Adipocyte (in vitro differentiated cells): Measurements from ENCODE around the gene MYO10.

Experiments
- DNase-seq: peaks from one replicate; pipeline ENCODE4 v3.0.0-alpha.2; 2015; ENCODE audit warnings: low read depth
- H3K27me3 ChIP-seq: replicated peaks from 2 replicates; pipeline ENCODE4 v1.7.0; 2013; ENCODE audit warnings: mild to moderate bottlenecking, low read length, moderate library complexity; ENCODE audit not compliant: control insufficient read depth, insufficient read depth
- H3K36me3 ChIP-seq: 2 replicates; pipeline ENCODE4 v1.7.0; 2013; ENCODE audit warnings: low read length, mild to moderate bottlenecking, moderate library complexity; ENCODE audit not compliant: control insufficient read depth, insufficient read depth, severe bottlenecking
- H3K4me1 ChIP-seq: 2 replicates; pipeline ENCODE4 v1.7.0; 2013; ENCODE audit warnings: mild to moderate bottlenecking, low read length, moderate library complexity; ENCODE audit not compliant: control insufficient read depth, insufficient read depth
- H3K4me3 ChIP-seq: 2 replicates; pipeline ENCODE4 v1.7.0; 2013; ENCODE audit warnings: mild to moderate bottlenecking, low read length, moderate library complexity
- H3K9ac ChIP-seq: 2 replicates; pipeline ENCODE4 v1.7.0; 2013; ENCODE audit warnings: mild to moderate bottlenecking, low read length, moderate library complexity
- H3K9me3 ChIP-seq: 2 replicates; pipeline ENCODE4 v1.7.0; 2013; ENCODE audit warnings: mild to moderate bottlenecking, low read length, moderate library complexity; ENCODE audit not compliant: control insufficient read depth

Gene MYO10

GRCh38 chr5:16867577-16867953 lies 68.5 kb downstream of the MYO10 start:
- Histone ChIP-seq H3K4me1 (peaks cover 27% of the 10 kb centered on the region), H3K27me3 (no peaks in the 10 kb centered on the region), H3K9me3 (no peaks in the 10 kb centered on the region), H3K36me3 (no peaks in the 10 kb centered on the region), H3K9ac (no peak overlapping the region), H3K4me3 (no peak overlapping the region)
- no peak for DNase-seq

DNA sequence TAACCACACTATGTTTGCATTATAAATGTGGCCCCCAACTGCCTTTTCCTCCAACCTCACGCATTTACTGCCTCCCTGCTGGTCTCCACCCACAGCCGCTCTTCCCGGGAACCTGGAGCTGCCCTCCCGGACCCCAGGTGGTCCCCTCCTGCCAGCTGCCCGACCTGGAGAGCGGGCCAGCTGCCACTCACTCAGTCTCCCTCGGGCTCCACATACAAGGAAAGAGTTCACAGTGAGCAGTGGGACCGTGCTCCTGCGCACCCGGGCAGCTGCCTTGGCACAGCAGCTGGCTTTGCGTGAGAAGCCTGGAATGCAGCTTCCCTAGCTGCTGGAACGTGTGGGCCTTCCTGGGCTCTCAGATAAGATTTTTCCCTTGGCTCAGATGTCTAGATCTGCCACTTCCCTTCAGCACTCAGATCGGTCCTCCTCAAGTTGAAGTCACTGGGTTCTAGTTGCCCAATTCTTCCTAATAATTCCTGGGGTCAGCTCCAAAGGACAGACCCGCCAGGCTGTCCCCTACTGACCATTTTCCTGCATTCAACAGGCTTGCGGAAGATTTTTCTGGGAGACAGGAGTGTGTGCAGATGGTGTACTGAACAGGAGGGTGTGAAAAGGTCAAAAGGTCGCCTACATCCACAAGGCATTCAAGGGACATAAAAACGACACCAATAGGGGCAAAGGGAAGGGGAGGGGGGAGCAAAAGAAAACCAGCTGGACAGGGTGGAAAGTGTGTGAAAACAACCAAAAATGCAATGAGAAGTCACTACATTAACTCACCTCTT lies 69.1 kb downstream of the MYO10 start:
- no peak for DNase-seq
- Histone ChIP-seq H3K4me3 (no peak overlapping the region), H3K27me3 (no peaks in the 10 kb centered on the region), H3K36me3 (no peaks in the 10 kb centered on the region), H3K4me1 (peaks cover 23% of the 10 kb centered on the region), H3K9me3 (no peaks in the 10 kb centered on the region), H3K9ac (no peak overlapping the region)

- H3K9me3 ChIP-seq: no peaks in the 10 kb centered on the region
- no peak for DNase-seq
- no peaks in the 10 kb centered on the region for H3K36me3 ChIP-seq
- no peaks in the 10 kb centered on the region for H3K27me3 ChIP-seq
- no peak overlapping the region for H3K9ac ChIP-seq
- no peak overlapping the region for H3K4me3 ChIP-seq
- H3K4me1 ChIP-seq: peaks cover 16% of the 10 kb centered on the region
These were observed 69.8 kb downstream of the MYO10 start for GRCh38 chr5:16866273-16866672.

DNA sequence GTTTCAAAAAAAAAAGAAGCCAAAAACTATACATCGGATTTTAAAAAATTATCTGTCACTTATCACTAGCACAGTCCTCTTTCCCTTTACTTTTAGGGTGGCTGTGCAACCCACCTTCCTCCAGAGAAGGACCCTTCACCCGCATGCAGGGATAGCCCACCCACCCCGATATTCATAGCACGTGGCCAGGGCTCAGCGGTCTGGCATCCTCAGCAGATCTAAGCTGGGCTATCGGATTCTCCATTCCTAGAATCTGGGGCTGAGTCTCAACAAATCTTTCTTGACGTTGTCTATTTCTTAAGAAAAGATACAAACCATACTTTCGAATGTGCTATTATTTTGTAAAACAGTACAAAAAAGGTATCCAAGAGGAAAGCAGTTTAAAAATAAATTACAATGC lies 70.9 kb downstream of the MYO10 start:
- Histone ChIP-seq H3K4me3 (no peak overlapping the region), H3K36me3 (no peaks in the 10 kb centered on the region), H3K9me3 (no peaks in the 10 kb centered on the region), H3K9ac (no peak overlapping the region), H3K4me1 (peaks cover 9% of the 10 kb centered on the region), H3K27me3 (no peaks in the 10 kb centered on the region)
- DNase-seq: no peak

DNA sequence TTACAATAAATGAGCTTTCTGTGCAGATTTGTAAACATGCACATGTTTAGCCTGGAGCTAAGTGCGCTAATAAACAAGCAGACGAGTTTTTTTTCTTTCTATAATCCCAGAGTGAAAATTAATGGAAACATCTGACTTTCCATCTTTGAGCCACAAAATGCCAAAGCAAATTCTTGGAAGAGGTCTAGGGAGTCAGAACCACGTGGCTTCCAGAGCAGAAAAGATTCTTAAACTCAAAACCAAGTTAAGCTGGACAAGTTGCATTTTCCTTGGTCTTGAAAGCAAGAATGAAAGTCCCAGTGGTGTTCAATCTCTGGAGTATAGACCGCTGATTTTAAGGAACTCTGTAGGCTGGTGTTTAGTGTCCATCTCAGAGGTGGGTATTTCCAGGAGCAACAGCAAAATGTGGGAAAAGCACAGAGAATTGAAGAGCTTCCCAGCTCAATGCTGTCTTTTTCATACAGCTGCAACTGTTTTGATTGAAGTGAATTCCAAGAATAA lies 71.4 kb downstream of the MYO10 start:
- Histone ChIP-seq H3K4me3 (no peak overlapping the region), H3K4me1 (peaks cover 9% of the 10 kb centered on the region), H3K36me3 (no peaks in the 10 kb centered on the region)

DNA sequence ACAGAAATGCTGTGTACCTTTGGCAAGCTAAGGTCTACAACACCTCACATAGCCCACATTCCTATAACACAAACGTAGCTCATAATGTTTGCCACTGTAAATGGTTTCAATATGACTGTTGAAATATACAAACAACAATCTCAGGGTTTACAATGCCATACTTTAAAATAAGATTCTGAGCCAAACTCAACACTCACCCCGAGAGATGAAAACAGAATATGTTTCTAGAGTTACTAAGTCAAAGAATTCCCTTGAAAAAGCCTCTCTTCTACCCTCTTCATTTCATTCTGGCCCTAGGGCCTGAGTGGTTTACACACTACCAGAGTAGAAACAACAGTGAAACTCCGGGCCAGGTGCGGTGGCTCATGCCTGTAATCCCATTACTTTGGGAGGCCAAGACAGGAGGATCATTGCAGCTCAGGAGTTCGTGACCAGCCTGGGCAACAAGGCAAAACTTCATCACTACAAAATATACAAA lies 72.6 kb downstream of the MYO10 start:
- DNase-seq: peak; percentile 30
- Histone ChIP-seq H3K9me3 (peaks cover 4% of the 10 kb centered on the region), H3K4me3 (no peak overlapping the region), H3K9ac (no peak overlapping the region), H3K36me3 (no peaks in the 10 kb centered on the region), H3K27me3 (no peaks in the 10 kb centered on the region), H3K4me1 (peaks cover 9% of the 10 kb centered on the region)

More for the DNA sequence above, 71.4 kb downstream of the MYO10 start:
- H3K27me3 ChIP-seq: no peaks in the 10 kb centered on the region
- DNase-seq: no peak
- no peaks in the 10 kb centered on the region for H3K9me3 ChIP-seq
- H3K9ac ChIP-seq: no peak overlapping the region

DNA sequence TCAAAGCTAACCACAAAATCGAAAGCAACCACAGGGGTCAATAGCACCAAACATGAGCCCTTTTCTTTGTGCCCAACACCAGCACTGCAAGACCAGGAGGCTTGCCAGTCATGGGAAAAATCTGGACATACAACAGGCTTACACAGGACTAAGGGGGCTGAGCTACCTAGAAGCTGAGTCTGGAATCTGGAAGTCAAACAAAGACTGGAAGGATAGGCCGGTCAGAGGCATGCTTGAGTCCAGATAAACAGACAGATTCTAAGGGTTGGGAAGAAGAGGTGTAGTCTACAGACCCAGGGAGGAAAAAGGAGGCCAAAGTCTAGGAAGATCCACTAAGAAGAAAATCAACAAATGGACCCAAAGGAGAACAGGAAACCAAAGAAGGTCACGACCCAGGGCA lies 73.3 kb downstream of the MYO10 start:
- H3K4me1 ChIP-seq: peaks cover 9% of the 10 kb centered on the region
- H3K36me3 ChIP-seq: no peaks in the 10 kb centered on the region
- peaks cover 4% of the 10 kb centered on the region for H3K9me3 ChIP-seq
- no peak for DNase-seq
- no peak overlapping the region for H3K9ac ChIP-seq
- no peak overlapping the region for H3K4me3 ChIP-seq
- H3K27me3 ChIP-seq: no peaks in the 10 kb centered on the region

DNA sequence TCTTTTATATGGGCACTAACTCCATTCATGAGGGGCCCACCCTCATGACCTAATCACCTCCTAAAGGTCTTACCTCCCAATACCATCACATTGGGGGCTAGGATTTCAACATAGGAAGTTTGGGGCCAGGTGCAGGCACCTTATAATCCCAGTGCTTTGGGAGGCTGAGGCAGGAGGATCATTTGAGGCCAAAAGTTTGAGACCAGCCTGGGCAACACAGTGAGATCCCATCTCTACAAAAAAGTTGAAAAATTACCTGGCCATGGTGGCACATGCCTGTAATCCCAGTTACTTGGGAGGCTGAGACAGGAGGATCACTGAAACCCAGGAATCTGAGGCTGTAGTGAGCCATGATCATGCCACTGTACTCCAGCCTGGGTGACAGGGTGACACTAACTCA lies 76.7 kb downstream of the MYO10 start:
- no peak overlapping the region for H3K9ac ChIP-seq
- H3K4me3 ChIP-seq: no peak overlapping the region
- H3K36me3 ChIP-seq: no peaks in the 10 kb centered on the region
- no peak for DNase-seq
- H3K27me3 ChIP-seq: no peaks in the 10 kb centered on the region
- peaks cover 4% of the 10 kb centered on the region for H3K9me3 ChIP-seq
- H3K4me1 ChIP-seq: peaks cover 15% of the 10 kb centered on the region

GRCh38 chr5:16858151-16858550 lies 77.9 kb downstream of the MYO10 start:
- H3K36me3 ChIP-seq: no peaks in the 10 kb centered on the region
- no peak for DNase-seq
- H3K4me1 ChIP-seq: peaks cover 14% of the 10 kb centered on the region
- no peak overlapping the region for H3K9ac ChIP-seq
- no peak overlapping the region for H3K4me3 ChIP-seq
- H3K27me3 ChIP-seq: no peaks in the 10 kb centered on the region
- peaks cover 4% of the 10 kb centered on the region for H3K9me3 ChIP-seq

GRCh38 chr5:16857635-16858034 lies 78.5 kb downstream of the MYO10 start:
- Histone ChIP-seq H3K4me3 (no peak overlapping the region), H3K4me1 (peaks cover 14% of the 10 kb centered on the region), H3K9ac (no peak overlapping the region), H3K36me3 (no peaks in the 10 kb centered on the region), H3K27me3 (no peaks in the 10 kb centered on the region), H3K9me3 (peaks cover 4% of the 10 kb centered on the region)
- DNase-seq: no peak

DNA sequence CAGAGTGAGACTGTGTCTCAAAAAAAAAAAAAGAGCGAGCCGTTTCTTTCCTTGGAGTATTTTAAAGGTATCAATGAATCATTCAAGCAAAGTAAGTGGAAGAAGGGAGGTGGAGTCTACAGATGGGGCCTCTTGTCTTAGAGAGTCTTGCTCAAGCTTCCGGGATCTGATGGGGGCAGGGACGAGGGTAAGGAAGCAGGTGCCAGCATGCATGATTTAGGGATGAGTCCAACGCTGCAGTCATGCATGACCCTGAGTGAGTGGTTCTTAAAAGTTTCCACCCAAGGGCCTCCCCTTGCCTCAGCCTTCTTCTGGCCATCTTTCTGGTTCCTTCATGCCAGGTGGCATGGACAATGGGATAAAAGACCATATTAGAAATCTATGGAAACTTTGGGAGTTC lies 79.6 kb downstream of the MYO10 start:
- H3K9ac ChIP-seq: no peak overlapping the region
- peaks cover 4% of the 10 kb centered on the region for H3K9me3 ChIP-seq
- no peak overlapping the region for H3K4me3 ChIP-seq
- peaks cover 14% of the 10 kb centered on the region for H3K4me1 ChIP-seq
- H3K36me3 ChIP-seq: no peaks in the 10 kb centered on the region
- H3K27me3 ChIP-seq: no peaks in the 10 kb centered on the region
- DNase-seq: peak; percentile 38

DNA sequence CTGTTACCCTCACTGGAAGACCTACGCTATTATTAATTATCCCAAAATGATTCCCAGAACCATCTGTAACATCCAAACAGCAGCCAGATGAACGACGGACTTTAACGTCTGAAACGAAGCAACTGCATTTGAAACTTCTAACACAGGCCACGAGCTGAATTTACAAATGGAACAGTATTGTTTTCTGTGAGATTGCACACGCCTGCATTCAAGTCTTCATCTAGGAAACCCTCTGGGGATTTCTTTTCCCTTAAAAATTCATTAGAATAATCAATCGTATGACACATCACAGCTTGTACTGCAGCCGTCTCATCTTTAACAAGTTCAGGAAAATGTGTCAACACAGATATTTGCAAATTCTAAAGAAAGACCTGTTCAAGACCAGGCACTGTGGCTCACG lies 80.2 kb downstream of the MYO10 start:
- no peaks in the 10 kb centered on the region for H3K36me3 ChIP-seq
- peaks cover 4% of the 10 kb centered on the region for H3K9me3 ChIP-seq
- no peaks in the 10 kb centered on the region for H3K27me3 ChIP-seq
- H3K4me1 ChIP-seq: peaks cover 14% of the 10 kb centered on the region
- H3K9ac ChIP-seq: no peak overlapping the region
- DNase-seq: no peak
- H3K4me3 ChIP-seq: no peak overlapping the region
